Smooth muscle cell of the brain vasculature (primary cell): ENCODE data around the gene AARS2.
"Not testable (repeated sequence)": the region's sequence is repeated elsewhere in the genome, so short reads cannot be mapped to it uniquely, and the experiment has no call there.

ENCODE experiments used
- DNase-seq: peaks from one replicate; pipeline ENCODE4 v3.0.0-alpha.2; 2012; ENCODE audit warnings: low read depth, low spot score

AARS2 gene

DNA sequence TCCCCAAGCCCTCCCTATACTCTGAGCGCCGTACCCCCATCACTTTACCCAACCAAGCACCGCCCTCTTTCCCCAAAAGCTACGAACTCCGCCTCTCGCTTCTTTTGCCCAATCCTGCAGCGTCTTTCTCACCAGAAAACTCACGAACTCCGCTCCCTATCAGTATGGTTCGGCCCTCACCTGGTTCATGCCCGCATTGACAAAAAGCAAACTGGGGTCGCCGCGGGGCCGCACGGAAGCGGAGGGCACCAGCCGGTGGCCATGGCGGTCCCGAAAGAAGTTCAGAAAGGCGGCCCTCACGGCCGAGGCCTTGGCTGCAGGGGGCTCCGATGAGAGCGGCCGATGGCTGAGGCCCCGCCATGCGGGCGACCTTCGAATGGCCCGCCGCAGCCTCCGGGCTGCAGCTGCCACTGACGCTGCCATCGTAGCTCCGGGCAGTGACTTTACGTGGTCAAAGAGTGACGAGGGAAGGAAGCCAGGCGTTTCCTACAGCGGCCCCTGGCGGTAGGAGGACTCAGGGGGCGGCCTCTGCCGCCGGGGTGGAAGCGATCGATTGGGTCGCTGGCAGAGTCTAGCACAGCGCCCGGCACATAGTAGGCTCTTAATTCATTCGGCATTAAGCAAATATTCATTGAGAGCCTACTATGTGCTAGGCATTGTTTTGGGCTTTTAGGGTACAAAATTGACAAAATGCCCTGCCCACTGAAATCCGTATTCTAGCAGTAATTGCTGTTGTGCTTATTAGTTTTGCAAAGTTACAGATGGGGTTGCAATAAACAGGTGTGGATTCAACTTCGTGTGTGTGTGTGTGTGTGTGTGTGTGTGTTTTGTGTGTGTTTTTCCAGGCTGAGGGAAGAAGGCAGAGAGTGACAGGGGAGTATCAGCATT, at the start of gene AARS2:
Gene AARS2 (minus strand): TSS at position 447 of the 888 bp plus-strand sequence. CDS start 24 bp downstream, at position 423.
- DNase-seq: peak; percentile 50

GRCh38 chr6:44361947-44362346, 48.8 kb upstream of the AARS2 start:
- DNase-seq: no peak

- DNase-seq: no peak
Observed at GRCh38 chr6:44359973-44360372, 46.8 kb upstream of the AARS2 start.

- DNase-seq: no peak
Observed at GRCh38 chr6:44356487-44356886, 43.3 kb upstream of the AARS2 start.

DNA sequence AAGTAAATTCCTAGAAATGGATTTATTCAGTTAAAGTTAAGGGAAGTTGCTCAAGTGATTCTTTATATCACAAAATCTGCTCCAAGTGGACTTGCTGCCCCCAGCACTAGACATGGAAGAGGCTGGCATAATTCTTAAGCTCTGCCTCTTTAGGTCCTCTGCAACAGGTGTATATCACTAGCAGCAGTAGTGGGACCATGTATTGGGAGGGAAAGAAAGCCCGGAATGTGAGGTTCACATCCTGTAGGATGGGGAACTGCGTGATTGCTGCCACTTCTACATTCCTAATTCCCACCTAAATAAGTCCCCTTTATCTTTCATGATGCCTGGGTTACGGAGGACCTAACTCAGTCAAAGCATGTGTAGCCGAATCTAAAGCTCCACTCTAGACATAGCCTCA, 42.5 kb upstream of the AARS2 start:
- no peak for DNase-seq

- DNase-seq: no peak
Observed at GRCh38 chr6:44353336-44353735, 40.2 kb upstream of the AARS2 start.

- no peak for DNase-seq
Observed at GRCh38 chr6:44352259-44352658, 39.1 kb upstream of the AARS2 start.

- not testable (repeated sequence) for DNase-seq
Observed at GRCh38 chr6:44350650-44350994, 37.5 kb upstream of the AARS2 start.

DNA sequence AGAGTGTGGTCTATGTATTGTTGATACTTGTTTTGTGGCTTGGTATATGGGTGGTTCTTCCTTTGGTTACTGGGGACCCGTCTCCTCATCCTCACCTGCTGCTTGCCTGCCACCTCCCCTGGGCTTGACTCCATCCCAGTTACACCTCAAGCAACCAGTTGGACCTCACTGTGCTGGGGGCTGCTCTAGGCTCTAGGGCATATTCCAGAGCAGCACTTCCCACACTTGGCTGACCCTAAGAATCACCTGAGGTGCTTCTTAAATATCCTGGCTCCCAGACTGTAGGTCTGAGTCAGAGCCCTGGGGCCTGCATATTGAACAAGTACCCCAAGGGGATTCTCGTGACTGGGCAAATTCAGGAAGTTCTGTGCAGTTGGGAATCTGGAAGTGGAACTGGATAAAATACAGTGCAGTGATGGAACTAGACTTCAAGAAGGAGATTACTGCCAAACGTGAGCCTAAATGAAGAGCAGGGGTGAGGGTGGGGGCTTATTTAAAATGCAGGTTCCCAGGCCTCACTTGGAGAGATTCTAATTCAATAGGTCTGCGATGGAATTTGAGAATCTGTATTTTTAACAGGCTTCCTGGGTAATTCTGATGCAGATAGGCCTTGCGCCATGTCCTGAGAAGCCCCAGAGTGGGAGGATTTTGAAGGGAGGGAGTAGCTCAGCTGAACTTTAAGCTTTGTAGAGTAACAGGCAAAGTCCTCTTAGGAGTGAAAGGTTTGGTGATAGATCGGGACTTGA, 36.9 kb upstream of the AARS2 start:
- no peak for DNase-seq

DNA sequence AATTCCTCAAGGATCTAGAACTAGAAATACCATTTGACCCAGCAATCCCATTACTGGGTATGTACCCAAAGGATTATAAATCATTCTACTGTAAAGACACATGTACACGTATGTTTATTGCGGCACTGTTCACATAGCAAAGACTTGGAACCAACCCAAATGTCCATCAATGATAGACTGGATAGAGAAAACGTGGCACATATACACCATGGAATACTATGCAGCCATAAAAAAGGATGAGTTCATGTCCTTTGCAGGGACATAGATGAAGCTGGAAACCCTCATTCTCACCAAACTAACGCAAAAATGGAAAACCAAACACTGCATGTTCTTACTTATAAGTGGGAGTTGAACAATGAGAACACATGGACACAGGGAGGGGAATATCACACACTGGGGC, 33.7 kb upstream of the AARS2 start:
- not testable (repeated sequence) for DNase-seq

GRCh38 chr6:44342489-44342888, 29.3 kb upstream of the AARS2 start, which contains the start of gene SPATS1:
SPATS1 (plus strand) TSS chr6:44342650; CDS start chr6:44343096, 446 bp downstream.
- DNase-seq: no peak

DNA sequence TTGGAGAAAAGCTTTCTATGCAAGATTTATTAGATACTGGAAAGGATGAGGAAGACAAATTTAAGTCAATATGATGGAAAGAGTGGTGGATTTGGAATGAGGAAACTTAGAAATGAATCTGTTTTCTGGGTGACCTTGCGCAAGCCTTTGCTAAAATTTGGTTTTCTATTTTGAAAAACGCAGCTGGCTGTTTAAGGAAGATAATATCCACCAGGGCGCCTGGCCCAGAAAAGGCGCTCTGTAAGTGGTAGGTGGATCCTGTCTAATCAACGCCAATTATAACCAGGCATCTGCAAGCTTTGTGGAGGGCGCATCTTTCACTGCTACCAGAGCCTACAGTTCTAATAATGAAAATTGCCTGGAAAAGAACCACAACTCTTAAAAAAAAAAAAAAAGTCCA, 28.9 kb upstream of the AARS2 start:
- DNase-seq: no peak

GRCh38 chr6:44341095-44341890, 28.1 kb upstream of the AARS2 start:
- no peak for DNase-seq

GRCh38 chr6:44339763-44340625, 26.8 kb upstream of the AARS2 start:
- no peak for DNase-seq

- no peak for DNase-seq
Observed at GRCh38 chr6:44339301-44339700, 26.2 kb upstream of the AARS2 start.

GRCh38 chr6:44338228-44339122, 25.3 kb upstream of the AARS2 start:
- DNase-seq: peak; percentile 33

DNA sequence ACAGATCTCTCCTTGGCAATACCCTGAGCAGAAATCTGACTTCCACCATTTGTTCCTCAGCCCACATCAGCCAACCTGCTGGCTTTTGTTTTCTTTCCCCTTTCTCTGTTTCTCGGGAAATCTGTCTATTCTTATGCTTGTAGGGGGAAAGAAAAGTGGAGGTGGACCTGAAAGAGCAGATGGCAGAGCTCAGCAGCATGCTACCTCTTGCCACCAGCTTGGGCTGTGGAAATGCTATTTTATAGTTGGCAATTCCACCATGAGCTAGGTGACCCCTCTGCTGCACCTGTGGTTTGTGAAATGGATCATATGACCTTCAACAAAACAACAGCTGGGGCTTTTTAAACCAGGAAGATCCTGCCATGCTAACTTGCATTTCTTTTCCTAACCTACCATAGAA, 22.5 kb upstream of the AARS2 start:
- no peak for DNase-seq

DNA sequence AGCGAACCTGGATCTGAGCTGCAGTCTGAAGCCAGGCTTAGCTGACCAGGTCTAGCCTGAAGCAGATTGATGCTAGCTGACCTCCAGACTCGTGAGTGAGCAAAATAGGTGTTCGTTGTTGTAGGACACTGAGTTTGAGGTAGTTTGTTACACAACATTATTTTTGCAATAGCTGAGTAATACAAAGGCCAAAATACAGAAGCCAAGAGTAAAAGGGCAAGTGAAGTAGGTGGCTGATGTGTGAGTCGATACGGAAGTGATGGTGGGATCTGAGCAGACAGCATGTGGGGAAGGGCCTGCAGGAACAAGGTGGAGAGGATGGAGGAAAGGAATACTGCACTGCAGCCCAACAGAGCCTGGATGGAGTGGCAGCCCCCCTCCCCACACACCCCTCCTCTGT, 20.8 kb upstream of the AARS2 start:
- DNase-seq: no peak

GRCh38 chr6:44333273-44333919, 20.2 kb upstream of the AARS2 start:
- no peak for DNase-seq
